HG02885 (cell line): ENCODE measurements around the gene MMS22L.

Experiments
- ATAC-seq: cut with Tn5 transposase; IDR thresholded peaks from one replicate; pipeline ENCODE4 v1.9.1; 2021; ENCODE audit warnings: mild to moderate bottlenecking; ENCODE audit not compliant: unreplicated experiment, poor library complexity

MMS22L gene

DNA sequence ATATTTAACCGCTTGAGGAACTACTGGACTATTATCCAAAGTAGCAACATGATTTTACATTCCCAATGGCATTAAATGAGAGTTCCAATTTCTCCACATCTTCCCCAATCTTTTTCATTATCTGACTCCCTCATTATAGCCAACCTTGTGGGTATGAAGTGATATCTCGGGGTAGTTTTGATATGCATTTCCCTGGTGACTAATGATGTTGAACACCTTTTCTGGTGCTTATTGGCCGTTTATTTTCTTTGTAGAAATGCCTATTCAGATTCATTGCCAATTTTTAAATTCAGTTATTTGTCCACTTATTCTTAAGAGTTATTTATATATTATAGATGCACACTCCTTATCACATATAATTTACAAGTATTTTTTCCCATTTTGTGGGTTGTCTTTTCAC lies 129.0 kb downstream of the MMS22L start:
- ATAC-seq: no peak

DNA sequence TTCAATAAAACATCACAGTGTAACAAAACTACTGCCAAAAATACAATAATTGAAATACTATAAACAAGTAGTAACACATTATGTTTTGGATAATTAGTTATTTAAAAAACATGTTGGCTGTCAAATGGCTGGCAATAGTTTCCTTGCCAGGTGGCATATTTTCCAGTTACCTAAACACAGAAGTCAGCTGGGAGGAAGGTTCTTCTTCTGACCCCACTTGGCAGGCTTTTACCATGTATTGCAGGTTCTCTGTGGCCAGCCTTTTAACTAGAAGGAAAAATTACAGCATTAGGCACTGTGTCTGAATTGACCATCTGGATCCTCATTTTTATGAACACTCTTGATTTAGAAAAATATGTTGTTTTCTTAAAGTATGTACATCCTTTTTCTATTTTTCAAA lies 131.4 kb downstream of the MMS22L start:
- ATAC-seq: no peak

DNA sequence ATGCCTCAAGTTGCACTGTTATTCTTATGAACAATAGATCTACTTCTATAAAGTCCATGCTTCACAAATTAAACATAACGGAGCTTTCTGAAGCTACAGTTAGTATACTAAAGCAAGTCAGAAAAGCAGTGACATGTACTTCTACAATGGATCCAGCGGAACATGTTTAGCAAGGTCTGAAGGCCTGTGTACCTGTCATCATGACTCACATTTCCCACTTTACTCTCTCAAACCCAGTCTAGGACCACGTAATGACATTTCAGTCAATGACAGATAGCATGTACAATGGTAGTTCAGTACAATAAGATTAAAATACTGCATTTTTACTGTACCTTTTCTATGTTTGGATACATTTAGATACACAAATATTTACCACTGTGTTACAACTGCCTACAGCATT lies 132.1 kb downstream of the MMS22L start:
- ATAC-seq: no peak

DNA sequence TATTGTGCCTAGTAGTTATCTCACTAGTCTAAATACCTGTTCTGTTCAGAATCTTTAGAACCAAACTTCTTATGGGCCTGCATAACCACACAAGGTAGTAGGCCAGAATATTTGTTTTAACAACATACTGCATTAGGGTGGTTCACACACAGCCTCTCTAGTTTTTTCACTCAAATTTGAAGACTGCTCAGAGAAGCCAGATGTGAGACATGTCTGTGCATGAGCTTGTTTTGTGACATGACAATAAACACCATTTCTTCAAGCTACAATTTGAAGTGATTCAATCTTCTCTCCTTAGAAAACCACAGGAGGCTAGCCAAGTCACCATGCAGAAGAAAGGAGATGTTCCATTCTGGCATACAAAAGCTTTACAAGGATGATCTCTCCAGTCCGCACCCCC lies 135.6 kb downstream of the MMS22L start:
- no peak for ATAC-seq

DNA sequence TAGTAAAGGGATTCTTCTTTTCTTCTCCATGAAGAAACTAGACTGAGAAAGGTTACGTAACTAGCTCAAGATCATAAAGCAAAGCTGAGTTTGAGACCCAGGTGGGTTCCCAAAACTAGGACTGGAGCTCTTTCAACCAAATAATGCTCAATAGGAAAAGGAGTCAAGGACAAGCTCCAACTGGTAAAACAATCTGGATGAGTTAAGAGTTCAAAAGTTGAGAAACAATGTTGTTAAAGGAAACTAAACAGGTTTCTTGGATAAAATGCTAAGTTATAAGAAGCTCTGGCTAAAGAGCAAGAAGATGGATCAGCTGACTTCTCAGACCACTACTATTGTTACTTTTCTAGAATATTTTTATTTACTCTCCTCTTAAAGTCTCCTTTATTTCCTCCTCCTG lies 137.3 kb downstream of the MMS22L start:
- no peak for ATAC-seq

DNA sequence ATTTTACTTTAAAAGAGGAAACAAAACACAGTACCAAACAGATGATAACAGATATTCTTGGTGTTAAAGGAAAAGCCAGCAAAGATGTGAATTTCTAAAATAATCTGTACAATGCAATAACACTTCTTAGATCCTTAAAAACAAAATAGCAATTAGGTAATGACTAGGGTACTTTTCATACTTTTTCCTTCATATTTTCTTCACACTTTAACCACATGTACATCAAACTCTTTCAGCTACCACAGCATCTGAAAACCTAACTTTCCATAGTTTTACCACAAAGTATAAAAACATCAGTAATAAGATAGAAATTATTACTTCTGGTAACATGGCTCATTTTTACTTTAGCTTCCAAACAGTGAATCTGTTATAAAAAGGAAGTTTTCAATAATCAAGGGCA lies 141.3 kb downstream of the MMS22L start:
- ATAC-seq: no peak

DNA sequence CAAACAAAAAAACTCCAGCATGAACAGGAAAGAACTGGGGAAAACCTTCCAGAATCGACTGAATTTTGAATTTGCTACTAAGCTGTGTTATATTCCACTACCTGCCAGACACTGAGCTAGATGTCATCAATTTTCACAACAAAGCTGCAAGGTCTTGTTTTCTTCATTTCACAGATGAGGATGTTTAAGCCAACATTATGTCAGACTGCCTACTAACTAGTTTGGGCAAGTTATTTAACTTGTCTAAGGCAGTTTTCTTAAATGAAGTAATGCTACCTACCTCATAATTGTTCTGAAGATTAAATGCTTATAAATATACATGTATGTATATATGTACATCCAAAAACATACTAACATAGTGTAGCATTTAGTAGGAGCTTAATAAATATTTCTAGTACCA lies 144.4 kb downstream of the MMS22L start:
- no peak for ATAC-seq

DNA sequence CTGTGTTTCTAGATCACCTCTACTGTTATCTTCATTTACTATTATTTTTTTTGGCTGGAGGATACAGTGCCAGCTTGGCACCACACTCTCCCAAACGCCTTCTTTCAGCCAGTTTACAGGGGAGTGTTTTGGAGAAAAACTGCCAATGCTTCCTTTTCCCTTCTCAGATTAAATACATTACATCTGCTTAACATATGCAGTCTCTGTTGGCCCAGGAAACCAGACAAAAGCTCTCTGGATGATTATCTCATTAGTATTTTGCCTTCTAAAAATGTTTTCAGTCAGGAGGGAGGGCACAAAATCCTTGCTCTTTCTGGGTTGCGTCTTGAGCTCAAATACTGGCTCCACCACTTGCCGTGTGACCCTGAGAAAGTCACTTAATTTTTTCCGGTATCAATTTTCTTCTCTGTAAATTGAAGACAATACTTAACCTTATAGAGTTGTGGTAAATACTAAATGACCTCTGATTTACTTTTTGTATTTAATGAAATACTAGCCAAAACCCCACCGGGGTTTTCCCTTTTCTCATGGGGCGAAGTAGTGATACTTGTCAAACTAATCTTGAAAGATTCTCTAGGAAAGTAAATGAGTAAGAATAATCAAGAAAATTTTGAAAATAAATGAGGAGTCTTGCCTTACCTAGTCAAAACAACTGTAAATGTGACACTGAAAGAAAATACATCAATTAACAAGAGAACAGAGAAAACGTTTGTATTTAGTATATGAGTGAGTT lies 146.2 kb downstream of the MMS22L start:
- no peak for ATAC-seq

DNA sequence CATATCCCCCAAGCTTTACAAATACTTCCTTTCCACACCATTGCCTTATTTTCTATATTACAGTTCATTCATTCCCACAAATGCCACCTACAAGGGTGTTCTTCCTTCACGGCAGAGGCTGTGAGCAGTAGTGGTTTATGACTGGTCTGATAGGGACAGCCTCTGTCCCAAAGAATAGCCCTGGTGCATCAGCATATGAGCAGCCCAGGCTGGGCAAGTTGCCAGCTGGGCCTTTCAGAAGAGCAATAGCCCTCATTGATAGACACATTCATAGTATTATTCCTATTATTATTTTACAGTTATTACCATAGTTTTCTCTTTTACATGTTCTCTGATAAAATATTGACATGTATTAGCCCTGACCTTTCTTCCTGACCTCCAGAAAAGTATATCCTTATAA lies 149.9 kb downstream of the MMS22L start:
- no peak for ATAC-seq

DNA sequence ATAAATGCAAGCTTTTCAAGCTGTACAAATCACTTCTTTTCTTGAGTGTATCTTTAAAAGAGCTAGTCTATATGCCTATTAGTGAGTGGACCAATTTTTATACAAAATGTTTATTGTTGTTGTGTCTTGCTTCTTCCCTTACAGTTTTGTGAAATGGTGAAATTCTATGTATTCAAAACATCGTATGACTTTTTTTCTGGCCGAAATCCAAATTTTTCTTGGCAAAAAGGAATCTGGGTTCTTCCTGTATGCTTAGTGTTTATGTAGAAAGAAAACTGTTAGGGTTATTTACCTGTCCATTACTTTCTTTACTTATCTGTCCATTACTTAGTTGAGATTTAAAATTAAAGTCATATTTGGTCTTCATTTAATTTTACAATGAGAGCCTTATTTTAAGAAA lies 153.9 kb downstream of the MMS22L start:
- no peak for ATAC-seq

DNA sequence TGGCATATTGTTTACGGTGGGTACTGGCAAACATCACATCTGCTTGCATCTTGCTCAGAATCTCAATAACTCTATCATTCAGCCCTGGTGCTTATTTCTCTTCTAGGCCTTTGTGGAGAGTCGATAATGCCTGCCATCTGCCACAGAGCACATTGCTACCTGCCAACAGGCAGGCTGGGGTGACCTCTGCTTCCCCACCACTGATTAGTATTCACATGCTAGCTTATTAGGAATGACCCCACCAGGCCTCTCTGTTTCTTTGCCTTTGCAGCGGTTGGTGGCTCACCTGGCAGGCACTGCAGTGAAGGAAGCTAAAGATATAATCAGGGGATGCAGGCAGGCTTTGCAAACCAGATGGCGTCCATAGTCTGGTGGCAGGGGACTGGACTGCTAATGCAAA lies 154.5 kb downstream of the MMS22L start:
- no peak for ATAC-seq

DNA sequence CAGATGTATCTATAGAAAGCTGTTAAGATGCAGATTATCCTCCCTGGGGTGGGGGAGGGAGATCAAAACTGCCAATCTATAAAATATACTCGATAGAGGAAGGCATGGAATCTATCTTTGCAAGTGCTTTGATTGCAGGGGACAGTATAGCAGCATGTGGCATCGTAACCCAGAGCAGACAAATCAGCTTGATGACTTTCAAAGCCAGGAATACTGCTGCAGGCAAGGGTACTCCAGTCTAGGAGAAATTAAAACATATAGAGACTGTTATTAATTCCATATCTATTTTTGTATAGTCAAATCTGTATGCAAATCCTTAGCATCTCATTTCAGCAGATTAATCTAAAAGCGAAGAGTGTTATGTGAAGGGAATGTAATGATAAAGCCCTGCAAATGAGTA lies 159.4 kb downstream of the MMS22L start:
- no peak for ATAC-seq

DNA sequence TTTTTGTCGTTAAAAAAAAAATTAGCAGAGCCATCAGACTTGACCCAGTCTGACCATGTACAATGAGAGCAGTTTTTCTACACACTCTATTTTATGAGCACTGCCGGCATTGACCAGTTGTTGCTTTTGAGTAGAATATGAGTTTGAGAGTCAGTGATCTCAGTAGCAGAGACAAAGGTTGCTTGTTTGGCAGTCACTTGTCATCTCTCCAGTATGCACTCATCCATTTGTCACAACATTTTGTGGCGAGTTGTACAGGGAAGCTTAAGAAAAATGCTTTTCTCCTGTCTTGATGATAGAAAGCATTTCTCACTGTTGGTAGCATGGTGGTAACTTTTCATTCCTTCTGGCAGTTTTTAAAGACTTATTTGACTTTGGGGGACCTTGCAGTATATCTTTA lies 159.9 kb downstream of the MMS22L start:
- ATAC-seq: no peak

DNA sequence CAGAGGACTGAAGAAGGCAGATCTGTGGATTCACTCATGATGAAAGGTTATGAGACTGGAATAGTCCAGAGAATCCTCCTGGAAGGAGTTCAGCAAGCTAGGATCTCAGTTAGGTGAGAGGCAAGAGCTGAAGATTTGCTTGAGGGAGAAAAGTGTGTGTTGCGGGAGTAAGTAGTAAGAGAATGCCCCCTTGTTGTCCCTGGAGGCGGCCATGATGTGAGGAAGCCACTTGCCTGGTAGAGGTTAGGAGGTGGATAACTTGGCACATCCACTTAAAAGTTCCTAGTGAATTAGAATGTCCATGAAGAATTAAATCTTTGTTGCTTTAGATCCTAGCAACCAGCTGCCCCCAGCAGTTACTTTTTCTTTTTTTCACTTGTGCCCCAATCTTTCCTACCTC lies 162.5 kb downstream of the MMS22L start:
- ATAC-seq: no peak

DNA sequence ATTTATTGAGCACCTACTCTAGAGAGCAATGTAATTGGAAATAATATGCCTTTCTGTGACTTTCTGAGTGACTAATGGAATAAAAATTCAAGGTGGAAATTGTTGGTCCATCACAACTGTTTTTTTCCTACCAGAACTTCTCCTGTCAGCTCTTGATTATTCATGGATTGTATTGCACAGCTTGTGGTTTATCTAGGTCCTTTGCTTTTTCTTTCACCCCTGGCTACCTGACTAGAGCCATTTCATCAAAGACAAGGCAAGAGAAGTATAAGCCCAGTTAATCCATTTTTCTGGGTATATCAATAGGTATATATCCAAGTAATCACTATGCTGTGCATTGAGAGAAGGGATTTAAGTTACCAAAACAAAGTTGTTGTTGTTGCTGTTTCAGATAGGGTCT lies 168.4 kb downstream of the MMS22L start:
- ATAC-seq: no peak

DNA sequence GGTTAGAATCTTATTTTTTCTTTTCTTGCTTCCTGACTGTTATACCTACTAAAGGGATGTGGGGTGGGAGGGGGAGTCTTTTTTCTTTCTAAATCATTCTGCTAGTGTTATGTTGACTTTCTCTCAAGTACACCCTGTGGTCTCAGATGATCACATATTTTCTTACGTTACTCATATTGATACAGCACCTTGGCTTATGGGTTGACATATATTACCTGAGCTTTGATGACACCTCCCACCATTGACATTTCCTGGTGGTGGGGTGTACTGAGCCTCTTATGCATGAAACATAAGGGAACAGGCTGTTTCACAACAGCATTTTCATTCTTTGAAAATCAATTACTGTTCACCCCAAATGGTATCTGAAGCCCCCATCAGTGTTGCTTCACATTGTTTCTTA lies 169.8 kb downstream of the MMS22L start:
- ATAC-seq: no peak

DNA sequence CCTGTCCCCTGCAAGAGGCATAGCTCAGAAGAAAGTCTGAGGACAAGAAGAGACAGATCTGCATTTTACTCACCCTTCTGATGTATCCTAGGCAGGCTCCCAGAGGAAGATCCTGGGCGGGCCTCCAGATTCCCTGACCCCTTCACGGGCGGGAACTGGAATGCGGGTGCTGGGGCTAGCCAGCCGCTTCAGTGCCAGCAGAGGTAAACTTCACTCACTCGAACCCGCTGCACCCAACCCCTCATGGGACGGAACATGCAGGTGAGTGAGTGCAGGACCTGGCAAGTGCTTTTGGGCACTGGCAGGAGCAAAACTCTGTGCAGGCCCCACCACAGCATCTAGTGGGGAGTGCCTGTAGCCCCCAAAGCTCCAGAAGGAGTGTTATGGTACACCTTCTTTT lies 171.8 kb downstream of the MMS22L start:
- no peak for ATAC-seq

DNA sequence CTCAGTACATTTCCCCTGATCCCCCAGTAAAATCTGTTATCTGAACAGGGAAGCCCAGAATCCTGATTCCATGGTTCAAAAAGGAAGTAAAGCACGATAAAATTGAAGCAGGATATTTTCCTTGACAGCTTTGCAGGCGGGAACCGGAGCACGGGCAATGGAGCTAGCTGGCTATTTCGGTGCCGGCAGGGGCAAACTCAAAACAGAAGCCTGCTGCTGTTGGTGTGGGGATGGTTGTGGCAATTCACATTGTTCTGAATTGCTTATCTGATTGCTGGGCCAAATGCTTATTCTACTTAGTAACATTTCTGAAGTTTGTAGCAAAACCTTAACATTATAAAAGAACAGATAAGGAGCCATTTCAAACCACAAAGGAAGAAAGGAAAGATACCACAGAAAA lies 172.4 kb downstream of the MMS22L start:
- ATAC-seq: no peak

DNA sequence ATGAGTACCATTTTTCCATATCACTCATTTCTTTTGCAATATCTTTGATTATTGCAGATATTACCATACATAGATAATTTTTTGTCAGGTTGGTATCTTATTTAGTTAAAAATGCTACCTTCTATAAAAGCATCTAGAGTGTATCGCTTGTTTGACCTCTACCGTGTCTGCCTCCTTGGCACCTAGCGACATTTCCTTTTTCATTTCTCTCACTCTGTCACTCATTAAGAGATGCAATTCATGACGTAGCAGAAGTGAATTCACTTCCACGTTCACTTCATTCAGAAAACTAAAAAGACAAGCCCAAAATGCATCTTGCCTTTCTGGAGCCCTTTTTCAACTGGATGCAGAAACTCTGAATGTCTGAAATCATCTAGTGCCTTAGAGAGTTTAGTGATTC lies 172.9 kb downstream of the MMS22L start:
- ATAC-seq: no peak

DNA sequence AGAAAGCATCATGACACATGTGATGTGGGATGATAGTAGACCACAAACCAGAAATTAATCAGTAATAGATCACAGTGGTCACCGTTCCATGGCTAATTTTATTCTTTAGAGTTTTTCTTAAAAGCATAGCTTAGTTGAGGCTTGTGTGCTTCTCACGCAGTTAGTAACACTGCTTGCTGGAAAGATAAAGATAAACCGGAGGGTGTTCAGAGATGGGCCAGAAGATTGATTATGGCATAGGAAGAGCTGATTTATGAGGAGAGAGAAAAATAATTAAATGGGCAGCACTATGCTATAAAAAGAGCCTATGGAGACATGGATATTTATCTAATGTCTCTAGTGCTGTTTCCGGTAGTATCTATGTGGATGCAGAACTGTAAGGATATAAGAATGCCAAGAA lies 173.6 kb downstream of the MMS22L start:
- ATAC-seq: no peak

DNA sequence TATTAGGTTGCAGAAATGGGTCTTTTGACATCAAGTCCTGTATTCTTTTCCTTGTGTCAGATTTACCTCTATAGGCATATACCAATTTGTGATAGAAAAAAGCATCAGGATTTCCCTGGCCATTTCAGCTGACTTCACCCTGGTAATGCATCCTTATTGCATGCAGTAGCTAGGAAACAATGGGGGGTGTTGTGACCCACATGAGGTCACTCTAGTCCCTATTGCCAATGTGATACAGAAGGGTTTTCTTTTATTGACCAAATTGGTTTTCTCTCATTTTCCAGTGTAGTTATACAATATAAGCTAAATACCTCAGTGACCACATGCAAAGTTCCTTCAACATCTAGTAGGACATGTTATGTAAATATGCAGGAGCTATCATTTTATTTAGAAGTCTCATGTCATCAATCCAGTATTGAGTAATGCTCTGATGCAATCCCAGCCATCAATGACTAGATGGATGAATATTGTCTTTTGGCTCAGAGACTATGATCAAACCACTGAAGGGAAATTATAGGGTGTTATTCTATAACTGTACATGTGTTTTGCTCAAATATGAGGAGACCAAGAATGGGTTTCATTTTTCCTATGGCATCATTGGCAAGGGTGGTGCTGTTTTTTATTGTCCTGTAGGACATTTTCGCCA lies 180.7 kb downstream of the MMS22L start:
- ATAC-seq: no peak

DNA sequence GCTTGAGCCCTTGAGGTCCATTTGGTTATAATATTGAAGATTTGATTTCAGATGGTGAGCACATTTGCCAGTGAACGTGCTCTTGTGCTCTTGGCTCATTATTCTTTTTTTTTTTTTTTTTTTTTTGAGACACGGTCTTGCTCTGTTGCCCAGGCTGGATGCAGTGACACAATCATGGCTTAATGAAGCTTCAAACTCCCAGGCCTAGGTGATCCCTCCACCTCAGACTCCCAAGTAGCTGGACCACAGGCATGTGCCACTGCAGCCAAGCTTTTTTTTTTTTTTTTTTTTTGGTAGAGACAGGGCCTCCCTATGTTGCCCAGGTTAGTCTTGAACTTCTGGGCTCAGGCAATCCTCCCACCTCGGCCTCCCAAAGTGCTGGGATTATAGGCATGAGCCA lies 182.3 kb downstream of the MMS22L start:
- ATAC-seq: no peak
